Esophagus muscularis mucosa (tissue), 4 donors: ENCODE measurements around the gene BOC.

ENCODE experiments used
- CTCF ChIP-seq, 3 experiments: fragments of 200-600 bp in 2 of 3; fragments of 450-650 bp in 1 of 3; sonication (generic) in 2 of 3; IDR thresholded peaks; one replicate each; pipeline ENCODE4 v1.5.1; 2017 to 2019; ENCODE audit warnings: antibody characterized with exemption in 3 of 3, mild to moderate bottlenecking in 2 of 3, moderate library complexity in 1 of 3
- EP300 ChIP-seq: sonication (generic); formaldehyde crosslinking; IDR thresholded peaks from one replicate; pipeline ENCODE4 v1.6.1; 2017; ENCODE audit warnings: antibody characterized with exemption
- POLR2AphosphoS5 ChIP-seq, 2 donors: sonication (generic); formaldehyde crosslinking; IDR thresholded peaks; one replicate each; pipeline ENCODE4 v1.6.1; 2017; ENCODE audit warnings: antibody characterized with exemption in 2 of 2

- TF ChIP-seq CTCF (IDR thresholded peaks at IDR 0.05) (no peak), EP300 (no peak), POLR2AphosphoS5 (IDR thresholded peaks at IDR 0.05) (no peak)
Observed at GRCh38 chr3:113225286-113225685, 13.9 kb downstream of the BOC start.
